ENCODE measurements around the gene ZDHHC14. TPM values are rescaled to one million over a fixed set of nuclear protein-coding genes. Genes with fewer than 3 reads are reported as not detected.
A peak's percentile ranks its signal among the peaks of the same experiment; 100 is the strongest.

Gene ZDHHC14
- total RNA-seq, 1 donor from 2014 or later, result 9.3 TPM

DNA sequence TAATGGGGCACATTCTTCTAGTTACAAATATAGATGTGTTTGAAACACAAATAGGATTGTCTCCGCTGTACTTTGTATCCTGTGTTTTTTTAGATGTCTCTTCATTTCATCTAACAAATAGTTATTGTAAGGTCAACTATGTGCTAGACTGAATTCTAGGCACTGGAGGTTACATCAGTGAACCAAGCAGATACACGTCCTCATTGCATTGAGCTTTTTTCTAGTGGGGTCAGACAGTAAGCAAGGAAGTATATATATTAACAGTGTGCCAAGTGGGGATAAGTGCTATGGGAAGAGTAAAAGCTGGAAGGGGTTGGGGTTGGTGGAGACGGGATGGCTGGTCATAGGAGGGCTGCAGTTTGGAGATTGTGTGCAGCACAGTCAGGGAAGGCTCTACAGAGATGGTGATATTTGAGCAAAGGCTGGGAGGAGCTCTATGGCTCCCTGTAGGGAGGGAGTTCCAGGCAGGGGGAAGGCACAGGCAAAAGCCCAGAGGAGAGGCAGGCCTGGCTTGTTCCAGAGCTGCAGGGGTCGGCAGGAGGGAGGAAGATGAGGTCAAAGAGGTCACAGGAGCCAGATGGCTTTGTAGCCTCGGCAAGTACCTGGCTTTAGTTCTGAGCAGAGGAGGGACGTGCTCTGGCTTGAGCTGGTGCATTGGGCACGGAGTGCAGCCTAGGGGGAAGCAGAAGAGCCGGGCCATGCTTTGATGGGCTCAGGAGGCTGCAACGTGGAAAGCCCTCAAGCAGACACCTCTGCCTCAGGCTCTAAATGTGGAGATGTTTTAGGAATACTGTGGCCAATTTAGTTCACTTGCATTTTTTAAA is 152.3 kb downstream of the ZDHHC14 start:
- ATAC-seq, result no peak
- intact Hi-C loops (cut with DNase I), result no loop called here
- DNase-seq, result no peak
- H3K27ac ChIP-seq, result no peak overlapping the region
- TF ChIP-seq, protein P1, sequence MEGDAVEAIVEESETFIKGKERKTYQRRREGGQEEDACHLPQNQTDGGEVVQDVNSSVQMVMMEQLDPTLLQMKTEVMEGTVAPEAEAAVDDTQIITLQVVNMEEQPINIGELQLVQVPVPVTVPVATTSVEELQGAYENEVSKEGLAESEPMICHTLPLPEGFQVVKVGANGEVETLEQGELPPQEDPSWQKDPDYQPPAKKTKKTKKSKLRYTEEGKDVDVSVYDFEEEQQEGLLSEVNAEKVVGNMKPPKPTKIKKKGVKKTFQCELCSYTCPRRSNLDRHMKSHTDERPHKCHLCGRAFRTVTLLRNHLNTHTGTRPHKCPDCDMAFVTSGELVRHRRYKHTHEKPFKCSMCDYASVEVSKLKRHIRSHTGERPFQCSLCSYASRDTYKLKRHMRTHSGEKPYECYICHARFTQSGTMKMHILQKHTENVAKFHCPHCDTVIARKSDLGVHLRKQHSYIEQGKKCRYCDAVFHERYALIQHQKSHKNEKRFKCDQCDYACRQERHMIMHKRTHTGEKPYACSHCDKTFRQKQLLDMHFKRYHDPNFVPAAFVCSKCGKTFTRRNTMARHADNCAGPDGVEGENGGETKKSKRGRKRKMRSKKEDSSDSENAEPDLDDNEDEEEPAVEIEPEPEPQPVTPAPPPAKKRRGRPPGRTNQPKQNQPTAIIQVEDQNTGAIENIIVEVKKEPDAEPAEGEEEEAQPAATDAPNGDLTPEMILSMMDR (IDR thresholded peaks at IDR 0.05), result no peak
- no peak overlapping the region for H3K4me3 ChIP-seq
- no peaks in the 10 kb centered on the region for H3K27me3 ChIP-seq (ENCODE audit: low read depth)
- H3K36me3 ChIP-seq, result no peaks in the 10 kb centered on the region
- peaks cover 32% of the 10 kb centered on the region for H3K4me1 ChIP-seq
- no peaks in the 10 kb centered on the region for H3K9me3 ChIP-seq

DNA sequence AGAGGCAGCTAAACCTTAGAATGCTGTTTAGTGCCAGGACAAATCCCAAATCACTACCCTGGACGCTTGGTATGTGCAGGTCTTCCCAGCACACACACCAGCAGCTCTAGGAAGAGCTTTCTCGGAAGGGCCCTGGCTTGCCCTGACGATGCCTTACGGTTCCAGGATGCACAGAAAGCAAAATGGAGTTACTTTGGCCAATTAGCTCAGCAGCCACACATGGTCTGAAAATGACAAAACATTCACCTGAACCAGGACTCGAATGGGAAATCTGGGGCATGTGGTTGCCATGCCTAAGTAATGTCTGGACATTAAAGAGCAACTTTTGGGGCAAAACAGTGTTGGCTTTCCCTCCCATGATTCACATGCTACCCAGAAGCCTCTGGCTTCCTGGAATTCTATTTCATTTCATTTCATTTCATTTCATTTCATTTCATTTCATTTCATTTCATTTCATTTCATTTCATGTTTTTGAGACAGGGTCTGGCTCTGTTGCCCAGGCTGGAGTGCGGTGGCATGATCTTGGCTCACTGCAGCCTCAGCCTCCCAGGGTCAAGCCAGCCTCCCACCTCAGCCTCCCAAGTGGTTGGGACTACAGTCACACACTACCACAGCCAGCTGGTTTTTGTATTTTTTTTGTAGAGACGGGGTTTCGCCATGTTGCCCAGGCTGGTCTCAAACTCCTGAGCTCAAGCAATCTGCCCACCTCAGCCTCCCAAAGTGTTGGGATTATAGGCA is 153.3 kb downstream of the ZDHHC14 start:
- Histone ChIP-seq H3K9me3 (no peaks in the 10 kb centered on the region), H3K36me3 (no peaks in the 10 kb centered on the region), H3K4me1 (peaks cover 37% of the 10 kb centered on the region), H3K4me3 (no peak overlapping the region), H3K27ac (no peak overlapping the region), H3K27me3 (ENCODE audit: low read depth) (no peaks in the 10 kb centered on the region)
- intact Hi-C loops (cut with DNase I), result no loop called here
- no peak for ATAC-seq
- TF ChIP-seq, protein P1 (IDR thresholded peaks at IDR 0.05), result no peak
- DNase-seq, result no peak

DNA sequence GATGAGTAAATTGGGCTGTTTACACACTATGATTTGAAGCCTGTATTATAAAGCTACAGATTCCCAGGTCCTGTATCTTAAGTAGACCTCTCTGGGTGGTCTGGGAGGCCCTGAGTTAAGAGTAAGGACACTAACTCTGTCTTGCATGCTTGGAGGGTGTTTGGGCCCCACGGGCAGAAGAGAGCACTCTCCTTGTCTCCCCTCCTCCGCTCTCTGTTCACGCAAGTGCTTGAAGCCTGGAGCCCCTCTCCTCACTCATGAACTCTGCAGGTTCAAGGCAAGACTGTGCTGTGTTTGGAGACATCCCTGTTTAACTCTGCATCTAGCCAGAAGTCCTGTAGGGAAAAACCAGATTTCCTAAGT is 154.0 kb downstream of the ZDHHC14 start:
- H3K27ac ChIP-seq, result peak overlapping the region; percentile 43
- no peak for DNase-seq

DNA sequence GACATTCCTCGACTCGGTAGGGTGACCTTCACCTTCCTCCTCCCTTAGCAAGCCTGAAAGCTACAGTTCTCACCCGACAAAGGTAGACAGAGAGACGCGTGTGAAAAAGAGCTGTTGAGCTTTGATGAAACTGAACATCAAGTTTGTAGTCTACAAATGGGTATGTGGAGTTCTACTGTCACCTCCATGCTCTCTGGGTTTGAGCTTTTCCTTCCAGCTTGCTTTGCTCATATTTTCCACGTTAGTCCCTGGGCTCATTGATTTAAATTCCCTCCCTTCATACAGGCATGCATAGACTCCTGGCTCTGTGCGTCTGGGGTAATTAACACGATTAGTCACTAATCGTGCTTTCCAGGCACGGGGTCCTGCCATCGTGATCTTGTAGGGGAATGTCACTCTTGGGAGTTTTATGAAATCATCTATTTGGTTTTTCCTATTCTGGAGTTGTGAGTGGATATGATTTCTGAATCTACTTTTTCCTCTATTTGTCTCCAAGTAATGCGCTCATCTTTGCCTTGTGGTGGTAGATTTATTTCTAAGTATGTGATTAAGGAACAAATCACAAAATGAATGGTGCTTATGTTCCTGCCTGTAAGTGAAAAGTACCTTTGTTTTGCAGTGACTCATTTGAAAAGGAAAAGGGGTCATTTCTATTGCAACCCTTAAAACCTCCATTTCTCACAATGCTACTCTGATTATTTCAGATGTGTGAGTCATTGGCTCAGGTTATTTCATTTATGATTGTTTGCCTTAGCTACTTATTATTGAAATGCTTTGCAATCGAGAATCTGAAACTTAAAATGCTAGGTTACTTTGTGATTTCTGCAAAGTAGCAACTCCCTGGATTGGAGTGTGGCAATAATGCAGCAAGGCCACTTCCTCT is 154.6 kb downstream of the ZDHHC14 start:
- TF ChIP-seq, protein P1 (IDR thresholded peaks at IDR 0.05), result no peak
- H3K36me3 ChIP-seq, result no peaks in the 10 kb centered on the region
- intact Hi-C loops (cut with DNase I), result no loop called here
- peak in 1 of 2 donors; percentile 58 for ATAC-seq
- peaks cover 37% of the 10 kb centered on the region for H3K4me1 ChIP-seq
- peak overlapping the region; percentile 43 for H3K27ac ChIP-seq
- no peak for DNase-seq
- no peaks in the 10 kb centered on the region for H3K9me3 ChIP-seq
- H3K27me3 ChIP-seq (ENCODE audit: low read depth), result no peaks in the 10 kb centered on the region
- no peak overlapping the region for H3K4me3 ChIP-seq

More for the DNA sequence above, 154.0 kb downstream of the ZDHHC14 start:
- Histone ChIP-seq H3K4me1 (peaks cover 37% of the 10 kb centered on the region), H3K4me3 (no peak overlapping the region), H3K27me3 (ENCODE audit: low read depth) (no peaks in the 10 kb centered on the region), H3K9me3 (no peaks in the 10 kb centered on the region), H3K36me3 (no peaks in the 10 kb centered on the region)
- ATAC-seq, result no peak
- intact Hi-C loops (cut with DNase I), result no loop called here
- TF ChIP-seq, protein P1 (IDR thresholded peaks at IDR 0.05), result no peak

DNA sequence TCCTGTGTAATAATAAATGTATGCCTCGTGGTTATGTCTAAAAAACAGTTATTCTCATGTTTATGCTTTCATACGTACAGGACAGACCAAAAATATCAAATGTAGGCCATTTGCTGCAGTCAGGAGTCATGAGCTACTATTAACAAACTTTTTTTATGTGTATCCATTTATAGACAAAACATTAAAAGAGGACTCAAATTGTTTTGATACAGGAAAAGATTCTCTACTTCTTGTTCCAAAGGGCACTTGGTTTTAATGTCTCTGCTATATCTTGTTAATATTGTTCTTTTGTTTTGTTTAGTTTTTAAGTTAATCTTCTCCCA is 155.2 kb downstream of the ZDHHC14 start:
- Histone ChIP-seq H3K4me1 (peaks cover 37% of the 10 kb centered on the region), H3K4me3 (no peak overlapping the region), H3K27me3 (ENCODE audit: low read depth) (no peaks in the 10 kb centered on the region), H3K27ac (peak overlapping the region; percentile 43), H3K36me3 (no peaks in the 10 kb centered on the region), H3K9me3 (no peaks in the 10 kb centered on the region)
- DNase-seq (no peak), ATAC-seq (peak in 1 of 2 donors; percentile 54)
- intact Hi-C loops (cut with DNase I), result no loop called here
- TF ChIP-seq, protein P1 (IDR thresholded peaks at IDR 0.05), result no peak
